Activated naive CD4-positive, alpha-beta T cell treated with anti-CD3 and anti-CD28 coated beads, Interleukin-2, amount 10 ng/mL, durations not matched to agents 5 hours and 36 hours (primary cell): Measurements from ENCODE around the gene CFAP44. TPM values are rescaled to one million over a fixed set of nuclear protein-coding genes. Genes with fewer than 3 reads are reported as not detected.

Experiments used
- microRNA-seq: library from miRNA; unstranded; fragments of <30 nt; microRNA quantifications from one replicate; pipeline ENCODE4 v1.2.0, GENCODE V29; 2022; ENCODE audit warnings: borderline microRNAs expressed, borderline replicate concordance
- total RNA-seq, 2 experiments: library from RNA; stranded (reverse); gene quantifications; one replicate each; pipeline ENCODE4 v1.2.3, GENCODE V29; 2021

The CFAP44 gene
- total RNA-seq: 1 to 10 TPM; 7.0 to 8.9 TPM

GRCh38 chr3:113441051-113441770 lies at the start of gene CFAP44:
Gene CFAP44 (minus strand): TSS chr3:113441493. CDS start chr3:113433664, 7,829 bp downstream.

Small RNAs within 50 kb of the gene (microRNA-seq; reads per million reads assigned to microRNA genes)
- gene MIR8076: not detected

Other genes with a start within 250 kb of the CFAP44 start
- gene BOC, start 229.9 kb downstream of the CFAP44 start, total RNA-seq: not detected
- 10 to 100 TPM; 17.1 to 17.2 TPM for gene SPICE1, start 73.7 kb upstream of the CFAP44 start, total RNA-seq
- gene SIDT1, start 91.1 kb upstream of the CFAP44 start, total RNA-seq: 10 to 100 TPM; 19.7 to 21.9 TPM